GM21360 (cell line): ENCODE measurements around the gene CRACR2B.

Experiments
- ATAC-seq: cut with Tn5 transposase; IDR thresholded peaks from one replicate; pipeline ENCODE4 v1.9.1; 2021; ENCODE audit warnings: mild to moderate bottlenecking, moderate library complexity; ENCODE audit not compliant: unreplicated experiment

Gene CRACR2B

GRCh38 chr11:825366-826226 lies 2.1 kb upstream of the CRACR2B start:
- no peak for ATAC-seq

DNA sequence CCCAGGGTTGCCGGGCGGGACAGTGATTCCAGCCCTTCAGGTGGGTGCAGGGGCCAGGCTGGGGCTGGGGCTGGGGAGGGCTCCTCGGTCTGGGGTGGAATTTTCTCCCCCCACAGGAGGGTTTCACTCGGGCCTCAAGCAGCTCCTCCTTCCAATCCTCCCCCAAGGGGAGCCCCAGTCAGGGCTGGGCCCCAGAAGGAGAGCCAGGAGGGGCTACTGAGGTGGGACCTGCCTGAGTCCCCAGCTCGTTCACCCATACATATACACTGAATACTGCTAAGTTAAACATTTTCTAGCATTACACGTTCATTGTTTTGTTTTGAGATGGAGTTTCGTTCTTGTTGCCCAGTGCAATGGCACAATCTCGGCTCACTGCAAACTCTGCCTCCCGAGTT lies 1.5 kb upstream of the CRACR2B start:
- no peak for ATAC-seq

- ATAC-seq: no peak
Measured at GRCh38 chr11:826836-827145, 928 bp upstream of the CRACR2B start.

DNA sequence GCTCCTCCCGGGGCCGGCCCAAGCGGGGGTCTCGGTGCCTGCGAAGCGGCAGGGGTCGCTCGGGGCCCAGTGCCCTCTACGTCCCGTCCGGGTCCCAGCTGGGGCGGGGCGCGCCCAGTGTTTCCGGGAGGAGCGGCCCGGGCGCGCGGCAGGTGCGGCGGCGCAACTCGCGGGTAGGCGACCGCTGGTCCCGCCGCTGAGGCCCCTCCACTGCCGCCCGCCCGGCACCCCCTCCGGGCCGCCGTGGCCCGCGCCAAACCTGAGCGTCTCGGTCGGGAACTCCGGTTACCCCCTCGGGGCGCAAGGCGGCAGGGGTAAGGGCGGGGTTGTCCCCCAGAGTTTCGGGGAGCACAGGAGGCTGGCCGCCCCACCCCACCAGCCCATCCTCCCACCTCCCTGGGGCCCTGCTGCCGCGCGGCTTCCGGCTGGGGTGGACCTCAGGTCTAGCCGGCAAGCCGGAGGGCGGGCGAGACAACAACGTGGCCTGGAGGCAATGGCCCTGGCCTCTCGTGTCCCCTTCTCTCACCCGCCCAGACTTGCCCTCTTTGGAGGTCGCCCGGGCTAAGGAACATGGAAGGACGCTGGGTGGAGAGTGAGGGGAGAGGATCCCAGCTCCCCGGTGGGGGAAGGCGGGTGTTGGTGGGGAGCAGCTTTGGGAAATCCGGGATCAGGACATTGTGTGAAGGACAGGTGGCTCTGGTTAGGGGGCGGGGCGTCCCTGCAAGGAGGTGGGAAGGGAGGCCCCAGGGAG lies 398 bp upstream of the CRACR2B start:
- no peak for ATAC-seq

DNA sequence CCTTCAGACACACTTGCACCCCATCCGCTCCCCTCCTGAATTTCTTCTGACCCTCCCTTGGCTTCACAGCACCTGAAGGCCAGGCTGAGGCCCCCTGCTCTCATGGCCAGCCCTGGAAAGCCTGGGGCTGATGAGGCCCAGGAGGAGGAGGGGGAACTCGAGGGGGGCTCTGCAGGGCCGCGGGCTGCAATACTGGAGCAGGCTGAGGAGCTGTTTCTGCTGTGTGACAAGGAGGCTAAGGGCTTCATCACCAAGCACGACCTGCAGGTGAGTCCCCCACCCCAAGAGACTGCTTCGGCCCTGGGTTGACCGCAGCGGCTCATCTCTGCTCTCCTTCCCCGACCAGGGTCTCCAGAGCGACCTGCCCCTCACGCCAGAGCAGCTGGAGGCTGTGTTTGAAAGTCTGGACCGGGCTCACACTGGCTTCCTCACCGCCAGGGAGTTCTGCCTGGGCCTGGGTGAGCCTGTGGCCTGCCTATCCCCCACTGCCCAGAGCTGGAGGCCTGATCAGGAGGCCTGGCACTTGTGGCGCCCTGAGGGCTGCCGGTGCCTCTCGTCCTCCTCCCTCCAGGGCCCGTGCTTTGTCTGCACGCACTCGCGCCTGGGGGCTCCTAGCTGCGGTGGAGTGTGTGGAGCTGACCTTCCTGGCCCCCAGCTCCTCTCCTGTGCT lies 922 bp downstream of the CRACR2B start:
- ATAC-seq: no peak

DNA sequence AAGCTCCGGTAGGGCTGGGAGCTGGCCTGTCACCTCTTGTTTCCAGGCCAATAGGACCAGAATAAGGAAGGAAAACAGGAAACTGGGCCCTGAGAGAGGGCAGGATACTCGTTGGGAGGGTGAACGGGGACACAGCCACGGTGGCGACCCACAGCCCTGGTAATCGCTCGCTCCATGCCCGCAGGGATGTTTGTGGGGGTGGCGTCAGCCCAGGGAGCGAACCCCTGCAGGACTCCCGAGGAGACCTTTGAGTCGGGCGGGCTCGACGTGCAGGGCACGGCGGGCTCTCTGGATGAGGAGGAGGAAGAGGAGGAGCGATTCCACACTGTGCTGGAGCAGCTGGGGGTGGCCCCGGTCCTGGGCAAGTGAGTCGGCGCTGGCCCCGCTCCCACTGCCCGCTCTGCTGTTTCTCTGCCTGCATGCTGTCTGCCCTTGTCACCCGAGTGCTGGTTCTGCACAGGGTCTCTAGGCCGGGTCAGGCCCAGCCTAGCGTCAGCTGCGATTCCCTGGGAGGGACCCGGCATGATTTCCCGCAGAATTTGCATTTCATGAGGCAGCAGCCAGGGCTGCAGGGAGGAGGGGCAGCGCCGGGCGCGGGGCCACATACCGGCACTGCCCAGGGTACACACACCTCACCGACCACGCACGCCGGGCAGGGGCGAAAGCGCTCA lies 1.6 kb downstream of the CRACR2B start:
- no peak for ATAC-seq

- no peak for ATAC-seq
Measured at GRCh38 chr11:829847-830294, 2.2 kb downstream of the CRACR2B start.

GRCh38 chr11:830295-831117 lies 2.8 kb downstream of the CRACR2B start:
- ATAC-seq: no peak

DNA sequence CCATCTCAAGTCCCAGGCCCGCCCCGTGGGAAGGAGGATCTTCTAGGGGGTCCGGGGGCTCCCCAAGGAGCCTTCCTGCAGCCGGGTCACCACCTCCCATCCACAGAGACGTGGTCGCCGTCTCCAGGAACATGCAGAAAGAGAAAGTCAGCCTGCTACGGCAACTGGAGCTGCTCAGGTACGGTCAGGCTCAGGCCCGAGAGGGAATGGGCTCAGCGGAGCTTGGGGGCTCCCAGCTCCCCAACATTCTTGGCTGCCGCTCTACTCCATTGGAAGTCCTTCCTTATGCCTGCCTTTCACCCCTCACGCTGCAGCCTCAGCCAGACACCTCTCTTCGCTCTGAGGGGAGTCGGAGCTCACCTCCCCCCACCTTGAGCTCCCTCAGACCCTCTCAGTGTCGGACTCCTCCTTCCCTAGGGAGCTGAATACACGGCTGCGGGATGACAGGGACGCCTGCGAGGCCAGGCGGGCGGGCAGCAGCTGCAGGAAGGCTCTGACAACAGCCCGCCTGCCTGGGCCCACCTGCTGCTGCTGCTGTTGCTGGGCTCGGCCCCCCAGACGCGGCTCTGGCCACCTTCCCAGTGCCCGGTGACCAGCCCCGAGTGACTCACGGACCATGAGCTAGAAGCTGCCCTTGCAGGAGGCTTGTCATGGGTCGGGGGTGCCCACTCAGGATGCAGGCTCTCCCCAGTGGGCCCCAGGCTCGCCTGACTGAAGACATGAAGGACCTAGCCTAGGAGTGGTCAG lies 3.6 kb downstream of the CRACR2B start:
- no peak for ATAC-seq

DNA sequence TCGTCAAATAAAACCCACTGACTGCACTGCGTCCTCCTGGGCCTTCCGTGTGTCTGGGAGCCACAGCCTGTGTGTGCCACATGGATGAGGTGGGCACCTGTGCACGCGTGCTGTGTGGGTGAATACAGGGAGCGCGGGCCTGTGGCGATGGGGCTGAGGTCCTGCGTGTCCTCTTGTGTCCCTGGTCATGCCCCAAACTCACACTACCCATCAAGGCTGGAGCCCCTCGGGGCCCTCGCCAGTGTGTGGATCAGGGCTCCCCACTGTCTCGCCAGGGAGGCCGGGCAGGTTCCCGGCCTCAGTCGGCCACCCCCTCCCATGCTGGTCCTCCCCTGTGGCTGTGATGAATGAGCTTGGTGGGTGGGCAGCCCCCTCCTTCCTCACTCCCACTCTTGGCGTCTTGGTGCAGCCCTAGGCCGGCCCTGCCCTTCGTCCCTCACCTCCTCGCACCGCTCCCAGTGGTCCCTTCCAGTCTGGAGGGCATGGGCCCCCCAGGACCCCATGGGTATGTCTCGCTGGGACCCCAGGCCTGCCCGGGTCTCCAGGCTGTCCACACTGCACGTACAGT lies 4.3 kb downstream of the CRACR2B start:
- no peak for ATAC-seq

GRCh38 chr11:832529-833113 lies 4.9 kb downstream of the CRACR2B start, which contains the start of gene CD151:
TSS of gene CD151 (plus strand) at chr11:832952. CDS start at chr11:836070, 3,118 bp downstream.
- no peak for ATAC-seq

DNA sequence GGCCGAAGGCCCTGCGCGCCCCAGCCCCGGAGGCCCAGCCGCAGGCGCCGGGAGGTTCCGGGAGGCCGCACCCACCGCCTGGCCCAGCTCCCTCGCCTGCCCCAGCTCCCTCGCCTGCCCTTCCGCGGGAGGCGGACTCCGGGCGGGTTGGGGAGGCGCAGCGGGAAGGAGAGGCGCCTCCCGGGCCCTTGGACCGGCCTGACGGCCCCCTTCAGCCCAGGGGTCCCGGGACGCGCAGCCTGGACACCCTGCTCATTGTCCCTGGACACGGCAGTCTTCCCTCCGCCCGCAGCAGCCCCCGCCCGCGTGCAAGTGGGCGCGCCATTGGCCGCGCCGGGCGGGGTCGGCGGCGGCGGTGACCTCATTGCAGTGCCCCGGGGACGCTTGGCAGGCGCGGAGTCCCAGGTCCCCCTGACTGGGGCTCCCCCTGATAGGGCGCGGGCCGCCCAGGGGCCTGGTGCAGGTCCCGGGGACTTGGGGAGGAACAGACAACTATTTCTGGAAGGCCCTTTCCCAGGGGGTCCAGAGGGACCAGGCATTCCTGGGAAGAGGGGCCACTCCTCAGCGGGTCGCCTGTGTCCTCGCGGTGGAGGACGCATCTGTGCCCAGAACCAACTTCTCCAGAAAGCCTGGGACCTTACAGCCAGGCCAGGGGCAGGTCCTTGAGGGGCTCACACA lies 5.5 kb downstream of the CRACR2B start:
- ATAC-seq: no peak

DNA sequence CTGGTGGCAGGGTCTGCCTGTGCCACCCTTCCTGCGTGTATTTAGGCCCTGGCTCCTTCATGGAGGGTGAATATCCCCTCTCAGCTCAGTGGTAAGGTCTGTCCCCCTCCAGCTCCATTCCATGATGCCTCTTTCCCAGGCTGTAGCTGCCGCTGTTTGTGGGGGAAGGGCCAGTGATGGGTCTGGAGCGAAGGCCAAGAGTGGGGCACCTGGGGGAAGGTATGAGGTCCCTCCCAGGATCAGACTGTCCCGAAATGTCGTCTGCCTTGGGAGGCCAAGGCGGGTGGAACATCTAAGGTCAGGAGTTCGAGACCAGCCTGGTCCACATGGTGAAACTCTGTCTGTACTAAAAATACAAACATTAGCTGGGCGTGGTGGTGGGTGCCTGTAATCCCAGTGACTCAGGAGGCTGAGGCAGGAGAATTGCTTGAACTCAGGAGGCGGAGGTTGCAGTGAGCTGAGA lies 6.2 kb downstream of the CRACR2B start:
- ATAC-seq: no peak

GRCh38 chr11:834371-835316 lies 6.9 kb downstream of the CRACR2B start:
- ATAC-seq: no peak

DNA sequence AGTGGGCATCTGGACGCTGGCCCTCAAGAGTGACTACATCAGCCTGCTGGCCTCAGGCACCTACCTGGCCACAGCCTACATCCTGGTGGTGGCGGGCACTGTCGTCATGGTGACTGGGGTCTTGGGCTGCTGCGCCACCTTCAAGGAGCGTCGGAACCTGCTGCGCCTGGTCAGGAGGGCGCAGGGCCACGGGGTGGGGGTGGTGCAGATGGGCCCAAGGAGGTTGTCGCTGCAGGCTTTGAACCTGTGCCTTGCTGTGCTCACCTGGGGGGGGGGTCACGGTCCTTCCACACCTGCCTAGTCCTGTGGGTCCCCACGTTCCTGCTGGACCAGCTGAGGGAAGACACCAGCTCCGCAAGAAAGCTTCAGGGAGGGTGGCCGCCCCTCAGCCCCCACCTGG lies 8.6 kb downstream of the CRACR2B start:
- ATAC-seq: no peak

DNA sequence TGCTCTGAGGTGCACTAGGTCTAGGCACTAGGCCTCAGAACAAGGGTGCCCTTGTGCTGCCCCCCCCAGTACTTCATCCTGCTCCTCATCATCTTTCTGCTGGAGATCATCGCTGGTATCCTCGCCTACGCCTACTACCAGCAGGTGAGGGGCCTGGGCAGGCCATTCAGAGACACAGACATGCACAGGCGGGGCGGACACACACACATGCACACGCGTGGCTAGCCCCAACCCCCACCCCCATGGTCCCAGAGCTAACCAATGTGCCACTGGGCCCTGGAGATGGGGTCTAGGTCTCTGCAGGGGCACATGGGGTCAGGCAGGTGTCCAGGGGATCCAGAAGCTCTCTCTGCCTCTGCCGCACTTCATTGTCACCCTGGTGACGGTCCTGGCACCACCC lies 9.0 kb downstream of the CRACR2B start:
- no peak for ATAC-seq
